Dermis microvascular lymphatic vessel endothelial cell (primary cell): ENCODE measurements around the gene PML. TPM values are rescaled to one million over a fixed set of nuclear protein-coding genes. Genes with fewer than 3 reads are reported as not detected.
A peak's percentile ranks its signal among the peaks of the same experiment; 100 is the strongest.

Experiments used
- DNase-seq, 2 donors: peaks; one replicate each; pipeline versions ENCODE4 v3.0.0 to v3.0.0-alpha.2; 2010; ENCODE audit warnings: low read depth in 2 of 2
- total RNA-seq: library from RNA; depleted of rRNA; stranded (reverse); fragments of >200 nt; gene quantifications from 2 replicates; pipeline ENCODE4 v1.2.1, GENCODE V29; 2014

PML gene
- total RNA-seq, 1 donor from 2014 or later: 28.9 TPM

DNA sequence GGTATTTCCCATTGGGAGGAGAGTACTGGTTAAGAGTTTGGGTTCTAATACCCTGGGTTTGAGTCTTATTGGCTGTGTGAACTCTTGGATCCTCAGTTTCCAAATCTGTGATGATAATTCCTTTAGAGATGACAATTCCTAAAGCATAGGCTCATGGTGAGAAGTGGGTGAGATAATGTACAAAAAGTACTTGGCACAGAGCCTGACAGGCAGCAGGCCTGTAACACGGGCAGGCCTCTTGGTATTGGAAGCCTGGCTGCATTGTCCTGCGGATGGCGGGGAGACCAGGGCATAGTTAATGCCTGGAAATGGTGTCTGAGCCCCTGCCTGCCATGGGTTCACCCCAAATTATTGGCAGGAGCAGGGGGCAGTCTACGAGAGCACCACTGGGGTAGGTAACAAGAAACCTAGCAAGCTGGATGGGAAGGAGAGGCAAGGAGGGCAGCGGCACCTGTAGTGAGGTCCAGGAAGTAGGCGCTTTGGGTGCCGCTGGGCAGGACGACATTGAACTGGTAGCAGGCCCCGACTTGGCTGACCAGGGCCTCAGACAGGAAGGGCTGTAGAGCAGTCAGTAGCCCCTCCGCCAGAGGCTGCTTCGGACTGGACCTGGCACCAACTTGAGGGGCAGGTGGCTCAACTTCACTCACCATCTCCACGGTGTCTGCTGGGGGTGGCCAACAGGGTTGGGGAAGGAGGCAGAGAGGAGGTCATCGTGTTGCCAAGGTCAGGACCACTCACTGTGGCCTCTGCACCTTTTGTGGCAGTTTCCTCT, 10.1 kb upstream of the PML start:
- no peak for DNase-seq

DNA sequence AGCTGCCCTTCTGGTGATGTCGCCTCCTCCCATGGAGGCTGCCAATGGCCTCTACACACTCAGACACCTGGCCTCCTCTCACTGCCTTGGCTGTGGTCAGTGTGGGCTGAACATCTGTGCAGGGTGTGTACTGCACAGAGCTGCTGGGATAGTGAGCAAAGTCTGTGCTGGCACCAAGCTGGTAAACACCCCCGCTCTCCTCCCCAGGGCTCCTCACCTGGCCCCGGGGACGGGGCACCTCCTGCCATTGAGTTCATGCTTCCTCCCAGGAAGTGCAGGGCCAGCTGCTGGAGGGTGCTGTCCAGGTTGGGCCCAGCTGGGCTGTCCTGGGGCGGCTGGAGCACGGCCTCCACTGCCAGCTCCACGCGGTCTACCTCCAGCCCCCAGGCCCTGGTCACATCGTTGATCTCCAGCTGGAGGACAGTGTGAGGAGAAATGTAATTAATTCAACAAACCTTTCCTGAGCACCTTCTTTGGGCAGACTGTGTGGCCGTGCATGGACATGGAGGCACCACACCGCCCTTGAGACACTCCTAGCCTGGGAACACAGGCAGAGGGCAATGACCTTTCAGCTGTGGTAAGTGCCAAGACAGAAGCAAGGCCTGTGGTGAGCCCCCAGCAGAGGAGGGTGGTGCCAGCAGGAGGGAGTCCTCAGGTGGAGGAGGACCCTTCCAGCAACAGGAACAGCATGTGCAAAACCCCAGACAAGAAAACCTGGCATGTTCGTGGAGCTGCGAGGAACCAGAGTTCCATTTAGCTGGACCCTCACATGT, 9.2 kb upstream of the PML start:
- no peak for DNase-seq

DNA sequence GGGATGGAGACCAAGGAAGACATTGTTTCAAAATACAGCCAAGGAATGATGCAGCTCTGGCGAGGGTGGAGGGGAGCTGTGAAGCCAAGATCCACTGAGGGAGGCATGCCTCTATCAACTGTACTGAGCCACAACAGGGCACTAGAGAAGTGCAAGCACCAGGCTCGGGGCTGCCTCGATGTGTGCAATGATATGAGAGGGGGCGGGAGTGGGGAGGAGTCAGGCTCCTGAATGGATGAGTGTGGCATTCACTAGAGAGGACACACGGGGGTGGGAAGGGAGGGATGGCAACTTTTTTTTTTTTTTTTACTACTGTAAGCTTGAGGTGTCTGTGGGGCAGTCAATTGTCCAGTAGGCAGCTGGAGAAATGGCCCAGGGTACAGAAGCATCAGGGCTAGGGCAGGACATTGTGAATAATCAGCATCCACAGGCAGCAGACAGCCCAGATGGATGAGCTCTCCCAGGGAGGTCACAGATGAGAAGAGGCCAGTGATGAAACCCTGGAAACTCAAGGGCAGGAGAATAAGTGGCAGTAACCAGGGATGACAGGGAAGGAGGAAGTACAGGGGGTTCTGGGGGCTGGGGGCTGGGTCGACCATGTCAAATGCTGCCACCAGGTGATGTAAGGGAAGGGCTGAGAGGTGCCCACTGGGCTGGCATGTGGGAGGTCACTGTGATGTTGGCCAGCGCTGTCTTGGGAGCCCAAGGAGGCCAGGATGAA, 8.3 kb upstream of the PML start:
- no peak for DNase-seq

DNA sequence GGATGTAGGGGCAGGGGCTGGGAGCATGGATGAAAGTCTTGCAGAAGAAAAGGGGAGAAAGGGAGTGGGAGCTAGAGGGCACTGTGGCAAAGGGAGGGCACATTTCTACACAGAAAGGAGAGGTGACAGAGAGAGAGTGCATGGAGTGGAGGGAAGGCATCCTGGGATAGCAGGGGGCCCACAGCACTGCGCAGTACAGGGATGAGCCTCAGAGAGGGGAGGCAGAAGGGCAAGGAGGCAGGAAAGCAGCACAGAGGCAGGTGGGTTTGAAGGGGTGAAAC, 7.8 kb upstream of the PML start:
- no peak for DNase-seq

DNA sequence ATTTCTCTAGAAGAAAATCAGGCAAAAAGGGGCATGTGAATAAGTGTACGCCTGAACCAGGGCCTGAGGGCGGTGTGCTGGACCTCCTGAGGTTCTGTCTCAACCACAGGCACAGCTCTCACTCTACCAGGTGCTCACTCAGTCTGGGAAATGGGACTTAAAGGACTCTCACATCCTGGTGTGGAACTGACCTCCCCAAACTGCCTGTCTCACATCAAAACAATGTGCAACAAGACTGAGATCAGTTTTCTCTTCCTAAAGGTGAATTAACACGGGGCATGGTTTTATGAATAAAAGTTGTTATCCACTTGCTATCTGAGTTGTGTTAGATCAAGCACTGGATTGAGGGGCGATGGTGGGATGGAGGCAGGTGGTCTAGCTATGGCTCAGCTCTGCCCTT, 7.3 kb upstream of the PML start:
- DNase-seq: no peak

DNA sequence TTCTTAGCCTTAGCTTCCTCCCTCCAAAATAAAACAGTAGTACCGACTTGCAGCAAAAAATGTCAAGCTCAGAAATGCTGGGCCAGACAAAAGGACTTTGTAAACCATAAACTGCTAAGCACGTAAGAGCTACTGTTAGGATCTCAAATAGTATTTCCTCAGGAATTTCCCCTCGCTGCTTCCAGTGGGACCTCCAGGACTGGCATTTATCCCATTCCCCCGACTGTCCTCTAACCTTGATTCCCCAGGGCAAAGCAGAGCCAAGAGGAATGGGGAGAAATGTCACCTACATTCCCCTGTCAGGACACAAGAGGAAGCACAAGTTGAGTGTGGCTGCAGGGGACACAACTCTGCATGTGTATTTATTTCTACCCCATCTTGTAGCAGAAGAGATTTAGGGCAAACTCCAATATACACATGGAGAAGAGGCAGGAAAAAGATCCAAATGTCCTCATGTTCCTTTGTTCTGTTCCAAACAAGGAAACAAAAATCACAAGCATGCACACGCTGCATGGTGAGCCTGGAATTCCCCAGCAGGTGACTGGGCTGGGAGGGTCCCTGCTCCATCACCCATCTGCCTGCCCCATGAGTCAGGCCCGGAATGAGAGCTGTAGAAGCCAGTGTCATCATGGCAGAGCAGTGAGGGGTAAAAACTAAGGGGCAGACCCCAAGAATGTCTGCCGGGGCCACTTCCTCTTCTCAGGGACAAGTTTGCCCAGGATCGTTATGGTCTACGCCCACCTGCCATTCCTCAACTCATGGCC, 6.7 kb upstream of the PML start:
- peak; percentile 85 to 87 for DNase-seq

DNA sequence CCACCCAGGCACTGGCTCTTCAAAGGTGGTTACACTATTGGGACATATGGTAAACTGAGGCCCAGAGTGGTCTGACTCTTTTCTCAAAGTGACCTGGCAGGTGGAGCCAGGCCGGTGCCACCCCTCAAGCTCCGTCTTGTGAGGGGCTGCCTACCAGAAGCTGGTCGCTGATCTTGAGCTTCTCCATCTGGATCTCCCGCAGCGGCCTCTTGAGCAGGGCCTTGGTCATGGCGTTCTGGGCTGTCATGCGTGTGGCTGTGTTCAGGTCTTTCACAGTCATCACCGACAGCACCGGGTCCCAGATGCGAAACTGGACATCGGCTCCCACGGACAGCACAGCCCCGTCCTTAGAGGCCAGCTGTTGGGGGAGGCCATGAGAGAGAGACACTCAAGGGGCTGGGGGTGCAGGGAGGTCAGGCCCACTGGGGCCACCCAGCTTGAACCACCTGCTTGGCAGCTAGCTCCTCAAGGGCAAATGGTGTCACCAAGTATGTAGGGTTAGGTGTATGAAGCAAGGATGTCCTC, 6.0 kb upstream of the PML start:
- no peak for DNase-seq

DNA sequence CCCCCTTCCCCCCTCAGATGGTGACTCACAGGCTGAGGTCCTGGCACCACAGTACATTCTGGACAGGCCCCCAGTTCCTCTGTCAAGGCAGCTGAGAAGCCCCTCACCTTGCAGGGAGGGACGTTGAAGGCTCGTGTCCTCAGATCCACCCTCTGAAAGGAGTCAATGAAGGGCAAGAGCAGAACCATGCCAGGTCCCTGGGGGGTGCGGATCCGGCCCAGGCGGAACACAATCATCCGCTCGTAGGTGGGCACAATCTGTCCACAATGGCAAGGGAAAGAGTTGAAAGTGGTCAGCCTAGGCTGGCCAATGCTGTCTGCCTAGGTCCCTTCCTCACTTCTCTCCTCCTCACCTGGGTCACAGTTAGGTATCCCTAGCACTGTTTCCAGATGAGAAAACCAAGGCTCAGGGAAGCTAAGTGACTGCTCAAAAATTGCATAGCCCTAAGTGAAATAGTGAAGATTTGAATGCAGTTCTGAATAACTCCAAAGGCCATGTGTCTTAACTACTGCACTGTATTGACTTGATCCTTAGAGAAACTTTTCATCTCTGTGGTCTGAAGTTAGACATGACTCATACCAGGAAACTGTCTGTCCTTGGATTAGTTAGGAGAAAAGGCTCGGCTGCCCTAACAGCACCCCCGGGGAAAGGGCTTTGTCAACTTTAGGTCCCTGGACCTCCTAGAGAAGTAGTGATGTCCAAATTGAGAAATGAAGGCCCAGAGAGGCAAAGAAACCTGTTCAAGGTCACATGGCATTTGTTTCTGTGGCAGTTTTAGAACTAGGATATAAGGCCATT, 5.3 kb upstream of the PML start:
- peak in 1 of 2 donors; percentile 68 for DNase-seq

DNA sequence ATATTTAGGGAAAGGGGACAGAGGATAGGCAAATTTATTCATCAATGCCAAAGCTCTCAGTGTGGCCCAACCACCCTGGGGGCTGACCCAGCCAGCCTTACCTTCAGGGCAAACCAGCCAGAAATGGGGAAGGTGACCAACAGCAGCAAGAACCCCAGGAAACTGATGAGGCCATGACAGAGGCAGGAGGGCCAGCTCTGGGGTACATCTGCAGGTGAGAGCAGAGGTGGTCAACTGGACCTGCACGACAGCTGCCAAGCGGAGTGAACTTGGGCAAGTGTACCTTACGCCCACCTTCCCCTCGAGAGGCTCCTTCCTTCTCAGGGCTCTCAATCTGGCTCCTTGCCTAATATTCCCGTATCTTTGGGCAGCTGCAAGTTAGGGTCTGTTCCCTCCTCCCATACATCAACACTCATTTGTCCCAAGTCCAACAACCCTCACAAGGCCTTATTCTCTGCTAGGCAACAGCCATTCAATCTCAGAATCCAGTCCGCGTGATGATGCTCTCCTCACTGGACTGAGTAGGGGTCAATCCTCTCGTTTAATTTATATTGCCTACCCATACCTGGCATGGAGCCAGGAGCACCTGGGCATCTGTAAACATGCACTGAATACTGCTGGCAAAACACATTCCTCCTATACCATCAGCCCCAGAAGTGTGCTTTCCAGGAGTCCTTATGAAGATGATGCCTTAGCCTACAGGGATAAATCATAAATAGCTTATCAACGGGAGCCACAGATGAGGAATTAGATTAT, 4.1 kb upstream of the PML start:
- DNase-seq: no peak

DNA sequence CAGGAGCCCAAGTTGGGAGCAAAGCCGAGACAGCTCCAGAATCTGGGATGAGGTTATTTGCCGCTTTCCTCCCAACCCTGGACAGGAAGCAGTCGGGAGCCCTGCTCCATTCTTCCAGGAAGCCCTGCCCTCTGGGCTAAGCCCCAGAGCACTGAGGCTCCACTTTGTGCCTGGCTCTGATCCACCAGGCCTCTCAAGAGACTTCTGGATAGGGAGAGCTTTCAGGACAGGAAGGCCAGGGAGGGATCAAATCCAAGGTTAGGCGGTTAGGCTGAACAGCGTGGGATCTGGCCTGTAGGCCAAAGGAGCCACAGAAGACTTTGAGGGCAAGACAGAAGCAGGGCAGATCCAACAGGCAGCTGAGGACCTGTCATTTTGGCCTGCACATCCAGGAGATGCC, 3.3 kb upstream of the PML start:
- peak in 1 of 2 donors; percentile 56 for DNase-seq

DNA sequence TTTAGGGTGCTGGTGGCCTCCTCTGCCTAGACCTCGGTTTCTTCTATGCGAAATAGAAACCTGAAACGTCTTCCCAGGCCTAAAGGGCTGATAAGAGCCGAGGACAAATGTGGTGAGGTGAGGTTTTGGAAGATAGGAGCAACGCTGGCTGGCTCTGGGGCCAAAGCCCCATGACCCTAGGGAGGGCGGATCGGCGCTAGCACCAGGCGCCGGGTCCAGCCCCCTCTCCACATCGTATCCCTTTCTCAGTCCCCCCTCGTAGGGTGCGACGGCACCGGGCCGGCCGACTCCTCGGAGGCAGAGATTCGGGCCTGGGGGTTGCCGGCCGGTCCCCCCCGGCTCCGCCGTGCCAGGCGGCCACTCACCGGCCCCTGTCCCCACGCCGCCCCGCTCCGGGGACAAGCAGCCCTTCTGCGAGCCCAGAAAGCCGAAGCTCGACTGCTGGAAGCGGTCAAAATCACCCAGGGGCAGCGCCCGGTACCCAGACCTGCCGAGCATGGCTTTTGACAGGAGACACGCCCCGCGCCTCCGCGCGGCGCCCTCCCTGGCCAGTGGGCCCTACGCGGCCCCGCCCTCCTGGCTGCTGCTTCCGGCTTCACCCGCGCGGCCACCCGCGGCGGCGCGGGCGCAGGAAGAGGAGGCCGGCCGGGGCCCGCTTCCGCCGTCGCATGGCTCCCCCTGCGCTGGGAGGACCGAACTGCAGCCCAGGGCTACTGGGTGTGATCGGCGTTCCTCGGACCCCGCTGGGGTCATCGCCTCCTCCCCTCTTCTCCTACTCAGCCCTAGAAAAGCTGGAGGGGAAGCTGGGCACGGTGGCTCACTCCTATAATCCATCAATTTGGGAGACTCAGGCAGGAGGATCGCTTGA, 2.6 kb upstream of the PML start, which contains the start of gene STOML1:
STOML1 (minus strand) TSS at position 570 of the 868 bp plus-strand sequence; CDS start at position 498, 72 bp downstream.
- peak; percentile 83 to 94 for DNase-seq

DNA sequence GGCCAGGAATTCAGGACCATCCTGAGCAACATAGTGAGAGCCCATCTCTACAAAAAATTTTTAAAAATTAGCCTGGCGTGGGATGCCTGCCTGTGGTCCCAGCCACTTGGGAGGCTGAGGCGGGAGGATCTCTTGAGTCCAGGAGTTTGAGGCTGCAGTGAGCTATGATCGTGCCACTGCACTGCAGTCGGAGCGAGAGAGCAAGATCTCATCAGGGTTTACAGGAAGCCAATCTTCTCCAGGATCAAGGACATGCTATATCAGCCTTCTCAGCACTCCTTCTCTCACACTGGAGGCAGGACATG, 2.0 kb upstream of the PML start:
- DNase-seq: no peak

DNA sequence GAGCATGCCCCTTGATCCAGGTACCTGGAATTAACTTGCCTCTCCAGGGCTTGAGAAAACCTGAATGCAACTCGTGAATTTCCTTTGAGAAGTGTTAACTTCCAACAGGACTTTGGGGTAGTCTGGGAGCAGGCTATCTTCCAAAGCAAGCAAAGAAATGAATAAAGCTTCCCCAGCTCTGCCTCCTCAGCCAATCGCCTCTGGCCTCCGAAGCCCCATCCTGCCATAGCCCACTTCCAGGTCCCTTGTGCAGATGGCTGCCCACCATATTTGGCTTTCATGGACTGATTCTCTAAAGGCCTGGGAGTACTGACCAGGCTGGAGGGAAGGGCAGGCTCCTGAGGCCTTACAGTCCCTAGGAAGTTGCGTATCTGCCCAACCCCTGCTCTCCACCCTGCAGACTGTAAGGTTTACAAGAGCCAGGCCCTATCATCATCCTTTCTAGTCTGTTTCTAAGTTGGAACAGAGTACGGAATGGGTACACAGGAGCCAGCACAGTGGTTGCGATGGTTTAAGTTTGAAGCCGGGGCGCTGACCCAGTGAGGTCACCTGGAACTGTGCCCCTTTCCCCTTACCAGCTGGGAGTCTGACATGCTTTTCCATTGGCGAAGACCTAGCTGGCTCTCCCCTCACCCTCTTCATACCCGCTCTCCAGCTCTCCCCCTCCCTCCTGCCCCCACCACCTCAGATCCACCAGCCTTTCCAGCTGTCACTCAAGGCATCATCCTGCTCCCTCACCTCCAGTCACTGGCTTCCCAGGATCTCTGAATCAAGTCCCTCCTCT, 1.1 kb upstream of the PML start:
- no peak for DNase-seq

DNA sequence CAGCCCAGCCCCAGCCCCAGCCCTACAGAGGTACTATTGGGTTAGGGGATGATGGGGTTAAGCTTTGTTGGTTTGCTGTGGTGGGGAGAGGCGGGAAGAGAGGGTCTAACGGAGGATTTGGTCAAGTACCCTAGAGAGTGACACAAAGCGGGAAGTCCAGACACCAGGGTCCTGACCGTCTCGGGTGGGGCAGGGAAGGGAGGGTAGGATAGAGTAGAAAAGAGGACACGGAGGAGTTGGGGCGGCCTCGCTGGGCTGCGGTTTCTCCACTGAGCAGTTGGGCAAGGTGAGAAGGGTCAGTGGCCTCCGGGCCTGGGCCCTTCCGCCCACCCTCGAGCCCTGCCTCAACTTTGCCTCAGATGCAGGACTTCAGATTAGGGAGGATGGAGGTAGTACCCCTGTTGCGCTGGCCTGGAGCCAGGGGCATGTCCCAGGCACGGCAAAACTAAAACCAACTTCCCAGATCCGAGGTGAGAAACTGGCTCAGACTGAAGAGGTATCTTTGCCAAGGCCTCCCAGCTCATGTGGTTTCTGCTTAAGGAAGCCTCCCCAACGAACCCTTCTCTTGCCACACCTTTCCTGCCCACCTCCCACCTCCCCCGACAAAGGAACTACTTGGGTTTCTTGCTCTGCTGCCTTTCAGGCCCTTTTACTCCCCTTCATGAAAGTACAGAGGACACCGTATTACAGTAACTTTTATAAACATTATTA, 551 bp downstream of the PML start:
- DNase-seq: no peak

DNA sequence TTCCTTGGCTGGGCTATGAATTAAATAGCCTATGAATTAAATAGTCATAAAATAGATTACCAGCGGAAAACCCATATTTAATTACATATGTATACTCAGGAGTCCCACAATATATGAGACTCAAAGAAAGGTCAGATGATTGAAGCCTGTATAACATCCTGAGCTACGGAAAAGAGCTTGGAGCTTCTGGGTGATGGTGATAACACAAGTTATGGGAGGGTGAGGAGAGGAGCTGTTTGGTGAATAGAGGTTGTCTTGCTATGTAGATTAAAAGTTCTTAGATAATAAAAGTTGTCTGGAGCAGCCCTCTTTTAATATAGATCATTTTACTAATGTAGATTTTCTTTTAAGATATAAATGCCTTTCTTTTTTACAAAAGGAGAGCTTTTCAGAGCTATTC, 1.8 kb downstream of the PML start:
- no peak for DNase-seq

DNA sequence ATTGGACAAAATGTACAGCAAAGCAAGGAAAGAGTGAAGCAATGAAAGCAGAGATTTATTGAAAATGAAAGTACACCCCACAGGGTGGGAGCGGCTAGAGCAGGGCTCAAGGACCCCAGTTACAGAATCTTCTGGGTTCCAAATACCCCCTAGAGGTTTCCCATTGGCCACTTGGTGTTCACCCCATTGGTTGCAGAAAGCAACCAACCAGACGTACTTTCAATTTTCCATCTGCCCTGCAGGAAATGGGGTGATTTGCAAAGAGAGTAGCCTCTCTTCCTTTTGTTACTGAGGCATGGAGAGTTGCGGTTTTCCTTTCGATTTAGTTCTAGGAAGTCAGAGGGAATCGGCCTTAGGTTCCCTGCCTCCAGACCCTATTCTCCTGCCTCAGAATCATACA, 2.4 kb downstream of the PML start:
- DNase-seq: peak; percentile 85

DNA sequence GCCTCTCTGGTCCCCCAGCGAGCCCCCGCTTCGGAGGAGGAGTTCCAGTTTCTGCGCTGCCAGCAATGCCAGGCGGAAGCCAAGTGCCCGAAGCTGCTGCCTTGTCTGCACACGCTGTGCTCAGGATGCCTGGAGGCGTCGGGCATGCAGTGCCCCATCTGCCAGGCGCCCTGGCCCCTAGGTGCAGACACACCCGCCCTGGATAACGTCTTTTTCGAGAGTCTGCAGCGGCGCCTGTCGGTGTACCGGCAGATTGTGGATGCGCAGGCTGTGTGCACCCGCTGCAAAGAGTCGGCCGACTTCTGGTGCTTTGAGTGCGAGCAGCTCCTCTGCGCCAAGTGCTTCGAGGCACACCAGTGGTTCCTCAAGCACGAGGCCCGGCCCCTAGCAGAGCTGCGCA, 3.5 kb downstream of the PML start:
- no peak for DNase-seq
